Activated CD8-positive, alpha-beta memory T cell treated with anti-CD3 and anti-CD28 coated beads for 4 hours (primary cell): ENCODE data around the gene HOXB6.

Source experiments
- DNase-seq, 2 donors: peaks; one replicate each; pipeline ENCODE4 v3.0.0-alpha.2; 2020; ENCODE audit warnings: low read depth in 2 of 2

Gene HOXB6

DNA sequence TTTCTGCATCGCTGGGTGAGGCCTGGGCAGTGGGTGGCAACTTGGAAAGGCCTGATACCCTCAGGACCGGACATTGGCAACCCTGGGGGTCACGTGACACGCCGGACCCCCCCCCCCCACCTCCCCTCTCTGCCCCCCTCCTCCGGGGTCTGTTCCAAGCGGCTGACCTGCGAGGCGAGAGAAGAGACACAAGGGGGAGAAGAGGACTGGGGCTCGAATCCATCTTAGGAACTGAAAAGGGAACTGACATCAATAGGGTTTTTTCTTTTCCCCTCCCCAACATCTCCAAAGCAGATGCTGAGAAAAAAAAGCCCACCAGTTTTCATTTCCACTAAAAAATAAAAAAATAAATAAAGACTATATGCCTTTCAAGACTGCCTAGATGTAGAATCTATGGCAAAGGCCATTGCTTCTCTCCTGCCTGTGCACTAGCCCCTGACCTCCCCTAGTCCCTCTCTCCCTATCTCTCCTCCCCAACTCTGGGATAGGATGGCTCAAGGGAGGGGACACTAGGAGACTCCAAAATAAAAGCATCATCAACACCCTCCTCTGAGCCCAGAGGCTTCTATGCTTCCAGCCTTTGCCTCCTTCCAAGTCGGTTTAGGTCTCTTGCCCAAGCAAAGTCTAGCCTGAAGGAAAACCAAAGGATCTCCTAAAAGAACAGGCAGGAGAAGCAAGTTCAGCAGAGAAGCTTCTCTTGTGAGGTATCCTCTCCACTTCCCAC is 52.2 kb downstream of the HOXB6 start:
- no peak for DNase-seq

DNA sequence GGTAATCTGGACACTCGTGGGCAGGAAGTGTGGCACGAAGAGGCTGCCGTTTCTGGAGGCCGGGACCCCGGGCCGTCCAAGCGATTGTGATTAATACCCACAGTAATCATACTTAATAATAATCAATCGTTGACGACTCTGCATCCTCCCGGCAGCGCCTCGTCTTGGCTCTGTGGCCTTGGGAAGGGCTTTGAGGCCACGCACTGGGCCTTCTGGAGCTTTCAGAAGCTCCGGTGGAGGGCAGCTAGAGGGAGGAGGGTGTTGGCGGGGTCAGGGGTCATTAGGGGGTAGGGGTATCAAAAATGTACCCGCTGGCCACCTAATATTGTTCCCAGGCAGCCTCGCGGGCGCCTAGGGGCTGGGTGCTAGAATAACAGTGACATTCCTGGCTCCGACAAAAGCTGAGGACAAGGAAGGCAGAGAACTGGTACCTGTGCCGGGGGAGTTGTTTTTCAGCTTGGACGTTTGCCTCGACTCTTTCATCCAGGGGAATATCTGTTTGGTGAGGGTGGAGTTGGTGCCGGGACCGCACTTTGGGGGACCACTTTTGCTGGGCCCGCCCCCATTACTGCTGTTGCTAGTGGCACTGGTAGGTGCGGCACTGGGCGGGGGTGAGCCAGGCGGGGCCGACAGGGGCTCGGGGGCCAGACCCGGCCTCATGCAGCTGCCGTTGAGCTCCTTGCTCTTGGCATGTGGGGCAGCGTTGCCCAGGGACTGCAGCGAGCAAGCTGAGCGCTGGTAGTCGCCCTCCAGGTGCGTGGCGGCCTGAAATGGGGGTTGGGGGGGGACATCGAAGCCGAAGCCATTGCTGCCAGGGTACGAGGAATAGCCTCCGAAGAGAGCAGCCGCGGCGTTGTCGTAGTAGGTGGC is 53.0 kb downstream of the HOXB6 start:
- DNase-seq, result no peak

DNA sequence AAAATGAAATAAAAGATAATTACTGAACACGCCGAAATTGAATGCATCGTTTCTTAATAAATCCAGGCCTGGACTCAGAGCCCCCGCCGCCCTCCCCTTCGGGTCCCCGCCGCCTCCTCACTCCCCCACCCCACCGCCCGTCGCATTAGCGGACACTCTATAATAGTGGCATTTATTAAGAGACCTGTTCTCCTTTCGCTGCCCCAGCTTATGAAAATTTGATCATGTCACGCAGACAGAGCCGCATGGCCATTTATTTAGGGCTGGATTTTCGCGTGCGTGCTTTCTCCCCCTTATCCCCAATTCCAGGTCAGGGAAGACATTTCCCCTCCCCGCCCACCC is 53.6 kb downstream of the HOXB6 start:
- no peak for DNase-seq

- DNase-seq, result no peak
Observed at GRCh38 chr17:48550502-48551213, 54.1 kb downstream of the HOXB6 start.

GRCh38 chr17:48549914-48550501 is 54.8 kb downstream of the HOXB6 start:
- DNase-seq, result no peak

GRCh38 chr17:48549281-48549630 is 55.5 kb downstream of the HOXB6 start:
- no peak for DNase-seq

GRCh38 chr17:48548523-48549280 is 56.1 kb downstream of the HOXB6 start:
- no peak for DNase-seq

GRCh38 chr17:48547808-48548522 is 56.8 kb downstream of the HOXB6 start:
- DNase-seq, result no peak

GRCh38 chr17:48546924-48547807 is 57.6 kb downstream of the HOXB6 start:
- DNase-seq, result no peak

- no peak for DNase-seq
Observed at GRCh38 chr17:48546137-48546923, 58.5 kb downstream of the HOXB6 start.
